ENCODE measurements around the gene AMT. TPM values are rescaled to one million over a fixed set of nuclear protein-coding genes. Genes with fewer than 3 reads are reported as not detected.

The AMT gene
- total RNA-seq, 2 donors from 2014 or later: 44.4 to 51.7 TPM

DNA sequence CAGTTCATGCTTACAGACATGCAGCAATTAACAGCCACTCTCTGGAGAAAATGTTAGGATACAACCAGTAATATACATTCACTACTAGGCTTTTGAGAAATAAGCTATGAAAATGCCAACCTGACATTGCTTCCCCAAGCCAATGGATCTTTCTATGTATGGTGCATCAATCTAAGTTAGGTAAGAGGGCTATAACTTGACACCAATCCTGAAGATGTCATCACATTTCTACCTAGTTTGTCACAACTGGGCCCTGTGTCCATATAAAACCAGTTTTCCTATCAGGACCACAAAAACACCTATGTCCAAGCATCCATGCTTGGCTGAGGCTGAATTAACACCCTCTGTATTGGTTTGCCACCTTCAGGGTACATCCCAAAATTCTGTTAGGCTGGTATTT is 50.3 kb downstream of the AMT start:
- Histone ChIP-seq H3K27ac (ENCODE audit: low read depth, low read length) (no peak overlapping the region), H3K36me3 (ENCODE audit: control insufficient read depth, insufficient read depth, low read length) (peaks cover 67% of the 10 kb centered on the region)
- no peak overlapping the region for H3K4me3 Mint-ChIP-seq

DNA sequence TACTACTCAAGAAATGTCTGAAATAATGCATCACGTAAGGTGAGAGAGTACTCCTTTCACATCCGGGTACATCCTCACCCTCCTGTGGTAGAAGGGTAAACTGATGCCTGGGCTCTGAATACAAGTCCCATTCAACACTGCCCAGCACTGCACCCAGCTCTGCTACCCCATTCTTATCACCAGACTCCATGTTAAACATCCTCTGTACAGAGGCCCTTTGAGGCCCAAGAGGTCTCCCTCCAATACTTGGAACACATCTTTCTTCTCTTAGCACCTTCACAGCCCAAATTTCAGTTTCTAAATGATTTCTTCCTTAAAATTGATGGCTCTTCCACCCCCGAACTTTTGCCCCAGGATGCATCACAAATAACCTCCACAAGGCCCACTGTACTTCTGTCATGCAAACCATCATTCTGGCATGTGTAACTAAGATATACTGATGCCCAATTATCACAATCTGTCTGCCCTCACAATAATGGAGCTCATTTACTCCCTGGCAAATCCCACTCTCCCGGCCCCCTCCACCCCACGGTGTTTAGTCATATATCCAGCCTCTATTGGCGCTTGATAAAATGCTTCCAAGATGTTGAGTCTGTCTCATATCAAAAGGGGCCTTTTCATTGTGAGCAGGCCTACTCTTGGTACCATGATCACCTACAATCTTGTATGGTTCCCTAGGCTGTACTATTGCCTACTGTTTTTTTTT is 51.5 kb downstream of the AMT start:
- WGBS, 2 experiments (ENCODE audit: insufficient coverage in 1 of 2, insufficient read length in 1 of 2): 92 to 95% methylated on average over 6 of the region's 6 CpGs

More for the DNA sequence above, 50.3 kb downstream of the AMT start:
- no peaks in the 10 kb centered on the region for H3K4me1 ChIP-seq (ENCODE audit: control insufficient read depth, insufficient read depth, low read length)
- H3K4me3 ChIP-seq (ENCODE audit: low read length): no peak overlapping the region
- TF ChIP-seq, protein P1, sequence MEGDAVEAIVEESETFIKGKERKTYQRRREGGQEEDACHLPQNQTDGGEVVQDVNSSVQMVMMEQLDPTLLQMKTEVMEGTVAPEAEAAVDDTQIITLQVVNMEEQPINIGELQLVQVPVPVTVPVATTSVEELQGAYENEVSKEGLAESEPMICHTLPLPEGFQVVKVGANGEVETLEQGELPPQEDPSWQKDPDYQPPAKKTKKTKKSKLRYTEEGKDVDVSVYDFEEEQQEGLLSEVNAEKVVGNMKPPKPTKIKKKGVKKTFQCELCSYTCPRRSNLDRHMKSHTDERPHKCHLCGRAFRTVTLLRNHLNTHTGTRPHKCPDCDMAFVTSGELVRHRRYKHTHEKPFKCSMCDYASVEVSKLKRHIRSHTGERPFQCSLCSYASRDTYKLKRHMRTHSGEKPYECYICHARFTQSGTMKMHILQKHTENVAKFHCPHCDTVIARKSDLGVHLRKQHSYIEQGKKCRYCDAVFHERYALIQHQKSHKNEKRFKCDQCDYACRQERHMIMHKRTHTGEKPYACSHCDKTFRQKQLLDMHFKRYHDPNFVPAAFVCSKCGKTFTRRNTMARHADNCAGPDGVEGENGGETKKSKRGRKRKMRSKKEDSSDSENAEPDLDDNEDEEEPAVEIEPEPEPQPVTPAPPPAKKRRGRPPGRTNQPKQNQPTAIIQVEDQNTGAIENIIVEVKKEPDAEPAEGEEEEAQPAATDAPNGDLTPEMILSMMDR (conservative IDR thresholded peaks at IDR 0.05): no peak
- Mint-ChIP-seq H3K36me3 (ENCODE audit: low read depth) (peaks cover 70% of the 10 kb centered on the region), H3K4me1 (no peaks in the 10 kb centered on the region), H3K27me3 (ENCODE audit: insufficient read depth) (no peaks in the 10 kb centered on the region), H3K27ac (peak overlapping the region; percentile 17), H3K9me3 (no peaks in the 10 kb centered on the region)
- no peak overlapping the region for H3K9ac ChIP-seq (ENCODE audit: extremely low read depth, low read length, poor library complexity, severe bottlenecking)
- no peaks in the 10 kb centered on the region for H3K27me3 ChIP-seq (ENCODE audit: control insufficient read depth, insufficient read depth, low read length, poor library complexity, severe bottlenecking)
- H3K9me3 ChIP-seq (ENCODE audit: control insufficient read depth, low read length): no peaks in the 10 kb centered on the region
- no peak for DNase-seq

More for the DNA sequence above, 51.5 kb downstream of the AMT start:
- no peak overlapping the region for H3K27ac ChIP-seq (ENCODE audit: low read depth, low read length)
- H3K9me3 ChIP-seq (ENCODE audit: control insufficient read depth, low read length): no peaks in the 10 kb centered on the region
- no peak overlapping the region for H3K4me3 ChIP-seq (ENCODE audit: low read length)
- no peak overlapping the region for H3K4me3 Mint-ChIP-seq
- no peaks in the 10 kb centered on the region for H3K27me3 Mint-ChIP-seq (ENCODE audit: insufficient read depth)
- H3K9me3 Mint-ChIP-seq: no peaks in the 10 kb centered on the region
- no peak overlapping the region for H3K9ac ChIP-seq (ENCODE audit: extremely low read depth, low read length, poor library complexity, severe bottlenecking)
- H3K27me3 ChIP-seq (ENCODE audit: control insufficient read depth, insufficient read depth, low read length, poor library complexity, severe bottlenecking): no peaks in the 10 kb centered on the region
- H3K4me1 ChIP-seq (ENCODE audit: control insufficient read depth, insufficient read depth, low read length): no peaks in the 10 kb centered on the region
- H3K36me3 ChIP-seq (ENCODE audit: control insufficient read depth, insufficient read depth, low read length): peaks cover 79% of the 10 kb centered on the region
- H3K36me3 Mint-ChIP-seq (ENCODE audit: low read depth): peaks cover 82% of the 10 kb centered on the region
- no peak for DNase-seq
- H3K27ac Mint-ChIP-seq: peak overlapping the region; percentile 5
- TF ChIP-seq, protein P1 (conservative IDR thresholded peaks at IDR 0.05): no peak
- H3K4me1 Mint-ChIP-seq: no peaks in the 10 kb centered on the region

Other genes starting within 250 kb of the AMT start
- gene C3orf62, start 145.2 kb downstream of the AMT start, total RNA-seq: 1 to 10 TPM; 3.6 to 4.8 TPM
- gene USP4, start 82.4 kb downstream of the AMT start, total RNA-seq: 10 to 100 TPM; 48.3 to 48.9 TPM
- gene GPX1, start 64.1 kb downstream of the AMT start, total RNA-seq: 100 to 1,000 TPM; 178 to 195 TPM
- gene RHOA, start 10.5 kb downstream of the AMT start, total RNA-seq: 100 to 1,000 TPM; 359 to 371 TPM
- 10 to 100 TPM in 1 of 2 donors, 1 to 10 TPM in 1; 6.3 to 11.2 TPM for gene TCTA, start 10.1 kb downstream of the AMT start, total RNA-seq
- 10 to 100 TPM; 10.4 to 19.6 TPM for gene NICN1, start 6.9 kb upstream of the AMT start, total RNA-seq
- 100 to 1,000 TPM; 145 to 176 TPM for gene DAG1, start 47.8 kb upstream of the AMT start, total RNA-seq
- gene BSN, start 132.0 kb upstream of the AMT start, total RNA-seq: 1 to 10 TPM; 2.4 to 2.5 TPM

Measured in endodermal cell (in vitro differentiated cells).